IMR-90 (cell line): ENCODE results near the gene CADM1. TPM values are rescaled to one million over a fixed set of nuclear protein-coding genes. Genes with fewer than 3 reads are reported as not detected.

ENCODE experiments used
- ATAC-seq: fragments of 200-7000 bp; cut with Tn5 transposase; 2 replicates; pipeline ENCODE4 v1.9.1; 2020; ENCODE audit warnings: low read depth, mild to moderate bottlenecking, moderate library complexity
- BruUV-seq: library from RNA; stranded (reverse); fragments of 400-500 nt; replicated peaks from 2 replicates; lab custom pipeline; 2021; lab: Mats Ljungman, UMichigan
- CTCF ChIA-PET: fragments of 300-600 bp; formaldehyde crosslinking; extraction: SDS; loops from one replicate; lab custom pipeline; 2021; ENCODE audit warnings: antibody characterized with exemption; lab: Yijun Ruan, JAX
- POLR2A ChIA-PET: fragments of 300-600 bp; sonication (Branson Sonifier 250); formaldehyde crosslinking; loops from one replicate; lab custom pipeline; 2022; ENCODE audit warnings: antibody characterized with exemption; ENCODE audit not compliant: unreplicated experiment; lab: Charles Lee
- DNase-seq: peaks from one replicate; pipeline ENCODE4 v3.0.0; 2013
- H2AFZ ChIP-seq: replicated peaks from 2 replicates; pipeline ENCODE3; 2013; ENCODE audit warnings: low read length, mild to moderate bottlenecking; ENCODE audit not compliant: poor library complexity
- H2AK5ac ChIP-seq: 2 replicates; pipeline ENCODE4 v1.6.1; 2013; ENCODE audit warnings: low read depth, low read length, inconsistent platforms
- H2AK9ac ChIP-seq: replicated peaks from 2 replicates; pipeline ENCODE3; 2013; ENCODE audit warnings: mild to moderate bottlenecking, low read depth, low read length, moderate library complexity; ENCODE audit not compliant: poor library complexity
- H2BK120ac ChIP-seq: 2 replicates; pipeline ENCODE4 v1.6.1; 2013; ENCODE audit warnings: low read depth, low read length, inconsistent platforms
- H2BK15ac ChIP-seq: 3 replicates; pipeline ENCODE4 v1.6.1; 2013; ENCODE audit warnings: low read depth, low read length, inconsistent platforms
- H2BK20ac ChIP-seq: 2 replicates; pipeline ENCODE4 v1.6.1; 2013; ENCODE audit warnings: low read depth, mild to moderate bottlenecking, inconsistent platforms, low read length, moderate library complexity
- H2BK5ac ChIP-seq: 2 replicates; pipeline ENCODE4 v1.6.1; 2013; ENCODE audit warnings: mild to moderate bottlenecking, low read depth, low read length, inconsistent platforms; ENCODE audit not compliant: poor library complexity, severe bottlenecking
- H3K14ac ChIP-seq: replicated peaks from 2 replicates; pipeline ENCODE4 v1.6.1; 2013; ENCODE audit warnings: low read depth, low read length, inconsistent platforms
- H3K18ac ChIP-seq: 2 replicates; pipeline ENCODE4 v1.6.1; 2013; ENCODE audit warnings: low read depth, low read length, control low read depth
- H3K23ac ChIP-seq: 2 replicates; pipeline ENCODE4 v1.6.1; 2013; ENCODE audit warnings: low read depth, low read length, inconsistent platforms
- H3K27ac ChIP-seq: 2 replicates; pipeline ENCODE4 v1.5.1; 2013; ENCODE audit warnings: mild to moderate bottlenecking, control low read depth, low read length; ENCODE audit not compliant: insufficient read depth
- H3K27me3 ChIP-seq: 2 replicates; pipeline ENCODE4 v1.6.1; 2013; ENCODE audit warnings: low read length; ENCODE audit not compliant: control insufficient read depth, insufficient read depth
- H3K36me3 ChIP-seq: 2 replicates; pipeline ENCODE4 v1.6.1; 2013; ENCODE audit warnings: low read length, mixed read lengths; ENCODE audit not compliant: control insufficient read depth, insufficient read depth
- H3K4ac ChIP-seq: 2 replicates; pipeline ENCODE4 v1.6.1; 2013; ENCODE audit warnings: low read depth, low read length, inconsistent platforms
- H3K4me1 ChIP-seq: 2 replicates; pipeline ENCODE4 v1.6.1; 2013; ENCODE audit warnings: low read length, mixed read lengths; ENCODE audit not compliant: control insufficient read depth, insufficient read depth
- H3K4me2 ChIP-seq: 2 replicates; pipeline ENCODE4 v1.6.1; 2013; ENCODE audit warnings: low read depth, mild to moderate bottlenecking, control low read depth, low read length, moderate library complexity
- H3K4me3 ChIP-seq: 2 replicates; pipeline ENCODE4 v1.5.1; 2013; ENCODE audit warnings: low read depth, mild to moderate bottlenecking, control low read depth, low read length, moderate library complexity; ENCODE audit not compliant: insufficient read depth
- H3K56ac ChIP-seq: 2 replicates; pipeline ENCODE4 v1.6.1; 2013; ENCODE audit warnings: low read length, inconsistent platforms; ENCODE audit not compliant: insufficient read depth; ENCODE audit errors: extremely low read depth
- H3K79me1 ChIP-seq, 2 experiments: 2 replicates each; pipeline ENCODE4 v1.6.1; 2013; ENCODE audit warnings: low read length in 2 of 2, inconsistent platforms in 1 of 2, low read depth in 1 of 2
- H3K9ac ChIP-seq: 2 replicates; pipeline ENCODE4 v1.6.1; 2013; ENCODE audit warnings: low read depth, low read length, control low read depth
- H3K9me1 ChIP-seq: 2 replicates; pipeline ENCODE4 v1.6.1; 2013; ENCODE audit warnings: low read length, inconsistent platforms; ENCODE audit not compliant: insufficient read depth
- H3K9me3 ChIP-seq: 2 replicates; pipeline ENCODE4 v1.6.1; 2013; ENCODE audit warnings: low read length; ENCODE audit not compliant: control insufficient read depth, insufficient read depth
- H4K20me1 ChIP-seq: 2 replicates; pipeline ENCODE4 v1.6.1; 2013; ENCODE audit warnings: low read length, inconsistent platforms; ENCODE audit not compliant: insufficient read depth
- H4K5ac ChIP-seq: 2 replicates; pipeline ENCODE4 v1.6.1; 2013; ENCODE audit warnings: mild to moderate bottlenecking, low read depth, low read length, control low read depth
- H4K8ac ChIP-seq, 2 experiments: 2 replicates each; pipeline ENCODE4 v1.6.1; 2013; ENCODE audit warnings: low read depth in 2 of 2, low read length in 2 of 2, control low read depth in 1 of 2, inconsistent platforms in 1 of 2
- H4K91ac ChIP-seq: 2 replicates; pipeline ENCODE4 v1.6.1; 2013; ENCODE audit warnings: low read depth, low read length, inconsistent platforms; ENCODE audit not compliant: insufficient read depth
- BHLHE40 ChIP-seq: fragments of 150-350 bp; IDR thresholded peaks from 2 replicates; pipeline ENCODE4 v1.6.1; 2016; ENCODE audit warnings: mild to moderate bottlenecking, low read depth, low read length
- MAFK ChIP-seq: IDR thresholded peaks from 2 replicates; pipeline ENCODE4 v1.6.1; 2012; ENCODE audit warnings: low read depth, low read length, improper control_type of control experiment
- NFE2L2 ChIP-seq: fragments of 150-350 bp; IDR thresholded peaks from 2 replicates; pipeline ENCODE4 v1.6.1; 2016; ENCODE audit warnings: low read depth, mild to moderate bottlenecking, low read length
- RFX5 ChIP-seq: IDR thresholded peaks from 2 replicates; pipeline ENCODE4 v1.8.0; 2012; ENCODE audit warnings: low read depth, mild to moderate bottlenecking, low read length, moderate library complexity
- USF2 ChIP-seq: fragments of 150-350 bp; IDR thresholded peaks from 2 replicates; pipeline ENCODE4 v1.6.1; 2017; ENCODE audit warnings: mild to moderate bottlenecking, antibody characterized with exemption, low read length, low read depth
- WGBS, 2 experiments: methylation state at CpG; one replicate each; pipeline versions ENCODE4 v1.1.5 to v1.1.7; 2013; ENCODE audit warnings: missing lambda C conversion rate in 2 of 2; ENCODE audit not compliant: insufficient read length in 1 of 2; ENCODE audit errors: extremely low coverage in 2 of 2; 5-methylcytosine and 5-hydroxymethylcytosine counted together
- dilution Hi-C: fragments of 300-500 bp; cut with HindIII; formaldehyde crosslinking; loops from one replicate; pipeline ENCODE4 v1.14.3; 2018; ENCODE audit warnings: low sequenced_read_pairs; ENCODE audit not compliant: unreplicated experiment
- in situ Hi-C: fragments of 300-500 bp; cut with MboI; formaldehyde crosslinking; loops from 3 replicates; pipeline ENCODE4 v1.14.3; 2019; ENCODE audit warnings: low sequenced_read_pairs, inconsistent platforms, mixed read lengths
- intact Hi-C: fragments of 100-400 bp; cut with micrococcal nuclease; formaldehyde crosslinking; loops from 2 replicates; pipeline ENCODE4 v1.10.0; 2022
- polyA plus RNA-seq, 3 experiments: library from polyadenylated mRNA; depleted of rRNA; stranded (reverse); fragments of >200 nt; gene quantifications; 2 replicates each; pipeline ENCODE4 v1.2.3, GENCODE V29; 2012; ENCODE audit warnings: low replicate concordance in 1 of 3
- total RNA-seq: library from RNA; depleted of rRNA; stranded (reverse); fragments of >200 nt; gene quantifications from 2 replicates; pipeline ENCODE4 v1.2.3, GENCODE V29; 2012
- TF ChIP-seq, protein P1 (sequence below): fragments of 150-350 bp; IDR thresholded peaks from 2 replicates; pipeline ENCODE4 v1.6.1; 2016; ENCODE audit warnings: low read depth, mild to moderate bottlenecking, low read length, moderate library complexity, borderline replicate concordance

Gene CADM1
- total and polyA plus RNA-seq, 2 of the 4 experiments (the other 2 are of a cell fraction), result 28.8 to 77.1 TPM

GRCh38 chr11:115190196-115190595, 314.0 kb downstream of the CADM1 start:
- DNase-seq (no peak), ATAC-seq (no peak)
- Histone ChIP-seq H2AK9ac (no peak overlapping the region), H3K14ac (no peak overlapping the region), H3K4me3 (no peak overlapping the region), H4K20me1 (no peaks in the 10 kb centered on the region), H3K9me3 (no peaks in the 10 kb centered on the region), H3K9me1 (no peaks in the 10 kb centered on the region), H3K79me1 (no peaks in the 10 kb centered on the region), H2BK120ac (no peak overlapping the region), H3K18ac (no peak overlapping the region), H3K23ac (no peak overlapping the region), H3K27ac (no peak overlapping the region), H2BK20ac (no peak overlapping the region), H3K4me2 (no peak overlapping the region), H3K4ac (no peak overlapping the region), H3K4me1 (0 out of 2 replicates have a peak, but pooled peaks cover 2% of the 10 kb centered on the region), H2BK15ac (no peak overlapping the region), H3K9ac (no peak overlapping the region), H2BK5ac (no peak overlapping the region), H3K27me3 (no peaks in the 10 kb centered on the region), H3K36me3 (no peaks in the 10 kb centered on the region), H2AK5ac (no peak overlapping the region), H2AFZ (no peak overlapping the region), H4K5ac (no peak overlapping the region), H4K8ac (no peak overlapping the region), H3K56ac (no peak overlapping the region), H4K91ac (no peak overlapping the region)
- CTCF ChIA-PET, result no interaction called here
- BruUV-seq, result no TSS peak
- dilution Hi-C loops, result no loop called here
- WGBS, 2 experiments, result no CpG with 5 or more reads among the region's 1 CpG
- in situ Hi-C loops, result no loop called here
- POLR2A ChIA-PET, result no interaction called here
- TF ChIP-seq RFX5 (no peak), NFE2L2 (no peak), BHLHE40 (no peak), USF2 (no peak), MAFK (no peak)
- TF ChIP-seq, protein P1, sequence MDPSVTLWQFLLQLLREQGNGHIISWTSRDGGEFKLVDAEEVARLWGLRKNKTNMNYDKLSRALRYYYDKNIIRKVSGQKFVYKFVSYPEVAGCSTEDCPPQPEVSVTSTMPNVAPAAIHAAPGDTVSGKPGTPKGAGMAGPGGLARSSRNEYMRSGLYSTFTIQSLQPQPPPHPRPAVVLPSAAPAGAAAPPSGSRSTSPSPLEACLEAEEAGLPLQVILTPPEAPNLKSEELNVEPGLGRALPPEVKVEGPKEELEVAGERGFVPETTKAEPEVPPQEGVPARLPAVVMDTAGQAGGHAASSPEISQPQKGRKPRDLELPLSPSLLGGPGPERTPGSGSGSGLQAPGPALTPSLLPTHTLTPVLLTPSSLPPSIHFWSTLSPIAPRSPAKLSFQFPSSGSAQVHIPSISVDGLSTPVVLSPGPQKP, result no peak
- intact Hi-C loops, result no loop called here
